Gastrocnemius medialis (tissue), 4 donors: ENCODE measurements around the gene CMIP. TPM values are rescaled to one million over a fixed set of nuclear protein-coding genes. Genes with fewer than 3 reads are reported as not detected.

Source experiments
- ATAC-seq, 2 donors: fragments of 150-250 bp; one replicate each; pipeline ENCODE4 v1.9.1; 2016
- DNase-seq, 2 donors: peaks; one replicate each; pipeline ENCODE4 v3.0.0-alpha.2; 2019
- H3K27ac ChIP-seq, 4 donors: fragments of 200-600 bp; sonication (generic); 1 replicate in 1 of 4; 2 replicates in 3 of 4; pipeline ENCODE4 v1.5.1; 2016 to 2018; ENCODE audit warnings: mild to moderate bottlenecking in 2 of 4, moderate library complexity in 1 of 4
- H3K27me3 ChIP-seq, 3 donors: fragments of 200-600 bp; sonication (generic) in 2 of 3; 1 replicate in 1 of 3; 2 replicates in 2 of 3; pipeline versions ENCODE4 v1.5.1 to v1.6.0; 2016 to 2019; ENCODE audit warnings: mild to moderate bottlenecking in 1 of 3, moderate library complexity in 1 of 3
- H3K36me3 ChIP-seq, 2 donors: fragments of 200-600 bp; sonication (generic) in 1 of 2; one replicate each; pipeline ENCODE4 v1.5.1; 2017 to 2018
- H3K4me1 ChIP-seq, 2 donors: fragments of 200-600 bp; sonication (generic) in 1 of 2; one replicate each; pipeline ENCODE4 v1.5.1; 2016 to 2017; ENCODE audit warnings: mild to moderate bottlenecking in 2 of 2
- H3K4me3 ChIP-seq, 4 donors: fragments of 200-600 bp; sonication (generic) in 3 of 4; 1 replicate in 1 of 4; 2 replicates in 3 of 4; pipeline ENCODE4 v1.5.1; 2016 to 2019; ENCODE audit warnings: mild to moderate bottlenecking in 2 of 4
- H3K9me3 ChIP-seq, 3 donors: fragments of 200-600 bp; sonication (generic) in 2 of 3; 1 replicate in 1 of 3; 2 replicates in 2 of 3; pipeline ENCODE4 v1.5.1; 2016 to 2019
- POLR2A ChIP-seq, 2 donors: fragments of 450-650 bp; IDR thresholded peaks; one replicate each; pipeline ENCODE4 v1.6.1; 2017; ENCODE audit warnings: antibody characterized with exemption in 2 of 2, mild to moderate bottlenecking in 2 of 2, moderate library complexity in 2 of 2
- in situ Hi-C, 4 donors: fragments of 200-750 bp; cut with MboI; loops; one replicate each; pipeline versions ENCODE4 v1.15.0 to v1.8.0; 2017; ENCODE audit warnings: low sequenced_read_pairs in 4 of 4
- intact Hi-C: fragments of 100-400 bp; cut with DNase I; formaldehyde crosslinking; loops from one replicate; pipeline ENCODE4 v1.15.1; 2023; ENCODE audit warnings: low total_unique reads
- total RNA-seq, 4 donors: library from RNA; depleted of rRNA; stranded (reverse); fragments of >200 nt; gene quantifications; one replicate each; pipeline versions ENCODE4 v1.1.0 to v1.2.3, GENCODE V29; 2016
- TF ChIP-seq, protein P1 (sequence below), 5 experiments: fragments of 450-650 bp in 3 of 5; fragments of 200-600 bp in 2 of 5; sonication (generic) in 2 of 5; IDR thresholded peaks in 4 of 5; conservative IDR thresholded peaks in 1 of 5; 1 replicate in 4 of 5; 2 replicates in 1 of 5; pipeline ENCODE4 v1.5.1; 2016 to 2019; ENCODE audit warnings: antibody characterized with exemption in 5 of 5, mild to moderate bottlenecking in 3 of 5, moderate library complexity in 3 of 5

CMIP gene
- total RNA-seq, 4 donors from 2014 or later: 0.90 to 5.1 (median 2.7) TPM

GRCh38 chr16:81709016-81709900, 264.6 kb downstream of the CMIP start:
- ATAC-seq: no peak

GRCh38 chr16:81710044-81710443, 265.4 kb downstream of the CMIP start:
- no peaks in the 10 kb centered on the region for H3K36me3 ChIP-seq
- DNase-seq (no peak), ATAC-seq (no peak)
- H3K9me3 ChIP-seq: no peaks in the 10 kb centered on the region
- H3K4me1 ChIP-seq: no peaks in the 10 kb centered on the region
- no peak overlapping the region for H3K27ac ChIP-seq
- no peak for TF ChIP-seq POLR2A (IDR thresholded peaks at IDR 0.05)
- TF ChIP-seq, protein P1, sequence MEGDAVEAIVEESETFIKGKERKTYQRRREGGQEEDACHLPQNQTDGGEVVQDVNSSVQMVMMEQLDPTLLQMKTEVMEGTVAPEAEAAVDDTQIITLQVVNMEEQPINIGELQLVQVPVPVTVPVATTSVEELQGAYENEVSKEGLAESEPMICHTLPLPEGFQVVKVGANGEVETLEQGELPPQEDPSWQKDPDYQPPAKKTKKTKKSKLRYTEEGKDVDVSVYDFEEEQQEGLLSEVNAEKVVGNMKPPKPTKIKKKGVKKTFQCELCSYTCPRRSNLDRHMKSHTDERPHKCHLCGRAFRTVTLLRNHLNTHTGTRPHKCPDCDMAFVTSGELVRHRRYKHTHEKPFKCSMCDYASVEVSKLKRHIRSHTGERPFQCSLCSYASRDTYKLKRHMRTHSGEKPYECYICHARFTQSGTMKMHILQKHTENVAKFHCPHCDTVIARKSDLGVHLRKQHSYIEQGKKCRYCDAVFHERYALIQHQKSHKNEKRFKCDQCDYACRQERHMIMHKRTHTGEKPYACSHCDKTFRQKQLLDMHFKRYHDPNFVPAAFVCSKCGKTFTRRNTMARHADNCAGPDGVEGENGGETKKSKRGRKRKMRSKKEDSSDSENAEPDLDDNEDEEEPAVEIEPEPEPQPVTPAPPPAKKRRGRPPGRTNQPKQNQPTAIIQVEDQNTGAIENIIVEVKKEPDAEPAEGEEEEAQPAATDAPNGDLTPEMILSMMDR (IDR thresholded peaks at IDR 0.05 in 4 of 5, conservative IDR thresholded peaks at IDR 0.05 in 1 of 5): no peak
- intact Hi-C loops: no loop called here
- no peak overlapping the region for H3K4me3 ChIP-seq
- no peaks in the 10 kb centered on the region for H3K27me3 ChIP-seq
- in situ Hi-C loops: loop anchor here in 1 of 4 donors (10.0 kb wide), 1 partner anchor 305 kb away; no protein-coding TSS in a partner anchor

More at GRCh38 chr16:81709016-81709900, 264.6 kb downstream of the CMIP start:
- Histone ChIP-seq H3K9me3 (no peaks in the 10 kb centered on the region), H3K27ac (no peak overlapping the region), H3K4me3 (no peak overlapping the region), H3K27me3 (no peaks in the 10 kb centered on the region), H3K4me1 (no peaks in the 10 kb centered on the region), H3K36me3 (no peaks in the 10 kb centered on the region)
- no peak for DNase-seq
- intact Hi-C loops: no loop called here
- in situ Hi-C loops: no loop called here
- TF ChIP-seq POLR2A (IDR thresholded peaks at IDR 0.05): no peak
- TF ChIP-seq, protein P1 (IDR thresholded peaks at IDR 0.05 in 4 of 5, conservative IDR thresholded peaks at IDR 0.05 in 1 of 5): no peak

GRCh38 chr16:81710596-81710995, 266.0 kb downstream of the CMIP start:
- H3K9me3 ChIP-seq: no peaks in the 10 kb centered on the region
- ATAC-seq (no peak), DNase-seq (no peak)
- H3K36me3 ChIP-seq: no peaks in the 10 kb centered on the region
- no peaks in the 10 kb centered on the region for H3K4me1 ChIP-seq
- no peak overlapping the region for H3K4me3 ChIP-seq
- H3K27ac ChIP-seq: no peak overlapping the region
- intact Hi-C loops (no loop called here), in situ Hi-C loops (loop anchor here in 1 of 4 donors (10.0 kb wide), 1 partner anchor 306 kb away; no protein-coding TSS in a partner anchor)
- TF ChIP-seq, protein P1 (IDR thresholded peaks at IDR 0.05 in 4 of 5, conservative IDR thresholded peaks at IDR 0.05 in 1 of 5): no peak
- TF ChIP-seq POLR2A (IDR thresholded peaks at IDR 0.05): no peak
- H3K27me3 ChIP-seq: no peaks in the 10 kb centered on the region

DNA sequence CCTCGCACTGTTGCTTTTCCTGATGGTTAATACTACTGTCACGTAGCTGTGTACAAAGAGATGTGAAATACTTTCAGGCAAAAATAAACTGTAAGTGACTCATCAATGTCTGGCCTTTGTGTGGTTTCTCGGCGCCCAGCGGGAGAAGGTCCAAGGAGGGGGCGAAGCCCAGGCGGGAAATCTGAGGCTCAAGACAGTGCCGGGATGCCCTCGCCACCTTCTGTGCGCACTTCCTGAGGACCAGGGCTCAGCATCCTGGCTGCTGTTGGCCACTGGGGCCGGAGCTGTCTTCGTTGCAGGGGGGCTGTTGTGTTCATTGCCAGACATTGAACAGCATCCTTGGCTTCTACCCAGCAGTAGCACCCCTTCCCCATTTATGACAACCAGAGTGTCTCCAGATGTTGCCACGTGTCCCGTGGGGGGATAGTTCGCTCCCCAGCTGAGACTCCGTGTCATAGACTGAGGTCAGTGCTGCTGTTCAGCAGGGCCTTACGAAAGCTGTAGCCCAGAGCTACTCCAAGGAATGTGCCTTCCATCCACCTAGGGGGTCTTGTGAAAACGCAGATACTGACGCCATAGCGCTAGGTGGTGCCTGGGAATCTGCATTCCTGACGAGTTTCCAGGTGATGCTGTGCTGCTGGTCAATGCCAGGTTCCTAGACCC, 267.2 kb downstream of the CMIP start:
- in situ Hi-C loops: loop anchor here in 1 of 4 donors (10.0 kb wide), 1 partner anchor 307 kb away; no protein-coding TSS in a partner anchor
- Histone ChIP-seq H3K36me3 (no peaks in the 10 kb centered on the region), H3K27ac (no peak overlapping the region), H3K9me3 (no peaks in the 10 kb centered on the region), H3K27me3 (no peaks in the 10 kb centered on the region), H3K4me3 (no peak overlapping the region), H3K4me1 (no peaks in the 10 kb centered on the region)
- ATAC-seq (no peak), DNase-seq (no peak)
- intact Hi-C loops: no loop called here
- TF ChIP-seq, protein P1 (IDR thresholded peaks at IDR 0.05 in 4 of 5, conservative IDR thresholded peaks at IDR 0.05 in 1 of 5): no peak
- no peak for TF ChIP-seq POLR2A (IDR thresholded peaks at IDR 0.05)
